ENCODE results near the gene PLIN4.

The PLIN4 gene

DNA sequence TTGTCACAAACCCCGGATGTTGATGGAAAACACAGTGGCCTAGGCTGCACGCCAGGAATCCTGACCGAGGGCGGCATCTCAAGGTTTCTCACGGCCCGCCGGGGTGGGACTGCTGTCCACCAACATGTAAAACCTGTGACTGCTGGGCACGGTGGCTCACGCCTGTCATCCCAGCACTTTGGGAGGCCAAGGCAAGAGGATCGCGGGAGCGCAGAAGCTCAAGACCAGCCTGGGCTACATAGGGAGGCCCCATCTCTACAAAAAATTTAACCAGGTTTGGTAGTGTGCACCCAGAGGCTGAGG, 11.2 kb downstream of the PLIN4 start:
- no peak for DNase-seq (ENCODE audit: low spot score)
- TF ChIP-seq, protein P1, sequence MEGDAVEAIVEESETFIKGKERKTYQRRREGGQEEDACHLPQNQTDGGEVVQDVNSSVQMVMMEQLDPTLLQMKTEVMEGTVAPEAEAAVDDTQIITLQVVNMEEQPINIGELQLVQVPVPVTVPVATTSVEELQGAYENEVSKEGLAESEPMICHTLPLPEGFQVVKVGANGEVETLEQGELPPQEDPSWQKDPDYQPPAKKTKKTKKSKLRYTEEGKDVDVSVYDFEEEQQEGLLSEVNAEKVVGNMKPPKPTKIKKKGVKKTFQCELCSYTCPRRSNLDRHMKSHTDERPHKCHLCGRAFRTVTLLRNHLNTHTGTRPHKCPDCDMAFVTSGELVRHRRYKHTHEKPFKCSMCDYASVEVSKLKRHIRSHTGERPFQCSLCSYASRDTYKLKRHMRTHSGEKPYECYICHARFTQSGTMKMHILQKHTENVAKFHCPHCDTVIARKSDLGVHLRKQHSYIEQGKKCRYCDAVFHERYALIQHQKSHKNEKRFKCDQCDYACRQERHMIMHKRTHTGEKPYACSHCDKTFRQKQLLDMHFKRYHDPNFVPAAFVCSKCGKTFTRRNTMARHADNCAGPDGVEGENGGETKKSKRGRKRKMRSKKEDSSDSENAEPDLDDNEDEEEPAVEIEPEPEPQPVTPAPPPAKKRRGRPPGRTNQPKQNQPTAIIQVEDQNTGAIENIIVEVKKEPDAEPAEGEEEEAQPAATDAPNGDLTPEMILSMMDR (IDR thresholded peaks at IDR 0.05; ENCODE audit: extremely low read depth, insufficient read depth, missing control alignments), result no peak
- in situ Hi-C loops (cut with MboI; ENCODE audit: low pct_unique_long_range_greater_than_20kb, low sequenced_read_pairs, unreplicated experiment), result no loop called here

DNA sequence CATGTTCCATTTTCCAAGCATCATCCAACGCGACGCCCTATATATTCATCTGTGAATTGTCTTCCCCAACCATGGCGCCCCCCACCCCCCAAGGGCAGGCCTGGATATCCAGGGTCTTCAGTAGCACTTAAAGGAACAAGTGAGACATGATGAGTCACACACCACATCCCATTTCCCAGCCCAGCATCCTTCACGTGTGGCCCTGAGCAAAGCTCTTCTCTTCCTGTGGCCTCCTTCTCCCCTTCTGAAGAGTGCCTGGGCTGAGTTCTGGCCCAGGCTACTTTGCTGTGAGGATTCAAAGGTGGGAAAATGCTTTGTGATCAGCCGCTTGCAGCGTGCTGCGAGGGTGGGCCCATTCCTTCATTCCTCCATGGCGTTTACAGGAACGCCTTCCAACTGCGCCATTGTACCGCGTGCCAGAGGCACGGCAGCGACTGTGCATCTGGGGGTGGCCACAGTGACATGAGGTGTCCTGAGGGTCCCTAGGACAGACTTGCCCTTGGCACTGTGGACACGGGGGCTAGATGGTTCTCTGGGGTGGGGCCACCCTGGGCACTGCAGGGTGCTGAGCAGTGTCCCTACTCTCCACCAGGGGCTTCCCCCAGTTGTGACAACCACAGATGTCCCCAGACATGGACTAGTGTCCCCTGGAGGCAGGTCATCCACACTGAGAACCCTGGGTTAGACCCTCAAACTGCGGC, 11.7 kb downstream of the PLIN4 start:
- TF ChIP-seq, protein P1 (IDR thresholded peaks at IDR 0.05; ENCODE audit: extremely low read depth, insufficient read depth, missing control alignments), result no peak
- no peak for DNase-seq (ENCODE audit: low spot score)
- in situ Hi-C loops (cut with MboI; ENCODE audit: low pct_unique_long_range_greater_than_20kb, low sequenced_read_pairs, unreplicated experiment), result no loop called here

DNA sequence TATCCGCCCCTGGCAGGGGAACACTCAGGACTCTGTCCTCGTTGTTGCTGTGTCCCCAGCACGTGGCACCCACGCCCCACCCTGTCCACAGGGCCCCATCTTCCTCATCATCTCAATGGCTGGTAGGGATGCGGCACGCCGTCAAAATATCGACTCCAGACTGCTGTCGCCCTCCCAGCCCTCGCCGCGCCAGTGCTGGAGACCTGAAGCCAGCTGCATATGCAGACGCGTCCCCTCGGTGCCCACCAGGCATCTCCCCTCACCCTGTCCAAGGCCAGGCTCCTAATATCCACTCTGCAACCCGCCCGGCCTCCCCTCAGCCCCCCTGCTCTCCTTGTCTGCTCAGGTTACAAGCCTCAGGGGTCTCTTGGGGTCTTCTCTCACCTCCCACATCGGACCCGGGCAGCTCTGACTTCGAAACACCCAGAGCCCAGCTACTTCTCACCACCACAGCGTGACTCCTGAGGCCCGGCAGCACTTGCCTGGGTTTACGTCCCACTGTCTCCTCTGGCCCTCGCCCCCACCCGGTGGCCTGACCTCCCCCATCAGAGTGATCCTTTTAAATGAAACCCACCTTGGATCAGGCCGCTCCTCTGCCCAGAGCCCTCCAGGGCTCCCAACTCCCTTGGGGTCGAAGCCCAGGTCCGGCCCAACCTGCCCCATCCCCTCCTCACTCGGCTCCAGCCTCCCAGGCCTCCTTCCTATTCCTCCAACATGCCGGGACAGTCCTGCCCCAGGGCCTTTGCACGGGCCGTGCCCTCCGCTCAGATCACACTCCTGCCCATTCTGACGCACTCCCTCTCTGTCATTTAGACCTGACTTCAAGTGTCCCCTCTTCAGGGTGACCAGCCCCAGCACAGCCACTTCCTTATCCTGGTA, 12.5 kb downstream of the PLIN4 start:
- no peak for DNase-seq (ENCODE audit: low spot score)
- TF ChIP-seq, protein P1 (IDR thresholded peaks at IDR 0.05; ENCODE audit: extremely low read depth, insufficient read depth, missing control alignments), result no peak
- in situ Hi-C loops (cut with MboI; ENCODE audit: low pct_unique_long_range_greater_than_20kb, low sequenced_read_pairs, unreplicated experiment), result no loop called here

DNA sequence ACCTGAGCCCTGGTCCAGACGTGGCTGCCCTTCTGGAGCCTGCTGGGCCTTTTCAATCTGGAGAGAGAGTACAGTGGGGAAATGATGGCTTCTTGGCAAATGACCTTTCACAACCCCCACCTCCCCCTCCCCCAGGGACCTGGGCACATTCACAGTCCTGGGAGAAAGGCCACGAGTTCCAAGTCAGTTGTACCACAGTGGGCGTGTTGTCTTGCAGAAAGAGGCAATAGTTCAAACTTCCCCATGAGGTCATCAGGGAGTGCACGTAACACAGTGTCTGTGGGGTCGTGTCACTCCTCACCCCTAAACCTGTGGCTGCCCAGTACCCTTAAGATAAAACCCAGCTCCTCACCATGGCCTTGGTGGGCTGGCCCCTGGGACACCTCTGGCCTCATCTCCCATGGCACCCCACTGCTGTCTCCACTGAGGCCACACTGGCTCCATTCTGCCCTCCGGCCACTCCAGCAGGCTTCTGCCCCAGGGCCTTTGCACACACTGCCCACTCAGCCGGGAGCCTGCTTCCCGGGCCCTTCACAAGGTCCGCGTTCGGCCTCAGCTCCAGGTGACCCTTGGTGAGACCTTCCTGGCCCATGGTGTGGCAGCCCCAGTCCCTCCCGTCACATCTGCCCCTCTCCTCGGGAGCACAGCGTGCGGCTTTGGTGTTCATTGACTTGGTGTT, 13.3 kb downstream of the PLIN4 start:
- TF ChIP-seq, protein P1 (IDR thresholded peaks at IDR 0.05; ENCODE audit: extremely low read depth, insufficient read depth, missing control alignments), result no peak
- no peak for DNase-seq (ENCODE audit: low spot score)
- in situ Hi-C loops (cut with MboI; ENCODE audit: low pct_unique_long_range_greater_than_20kb, low sequenced_read_pairs, unreplicated experiment), result no loop called here

DNA sequence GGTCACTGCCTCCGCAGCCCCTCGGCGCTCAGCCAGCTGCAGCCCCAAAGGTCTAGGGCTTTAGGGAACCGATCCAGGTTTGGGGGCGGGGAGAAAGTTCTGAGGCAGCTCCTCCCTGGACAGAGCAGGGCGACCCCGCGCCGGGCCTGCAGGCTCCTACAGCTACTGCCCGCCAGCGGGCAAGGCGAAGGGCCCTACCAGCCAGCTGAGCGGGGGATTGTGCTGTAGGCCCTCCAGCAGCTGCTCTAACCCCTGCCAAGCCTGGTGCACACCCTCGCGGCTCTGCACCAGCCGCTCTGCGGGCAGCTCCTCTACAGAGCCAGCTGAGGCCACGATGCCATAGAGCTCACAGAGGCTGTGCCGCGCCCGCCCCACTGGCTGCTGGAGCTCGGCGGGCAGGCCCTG, 14.0 kb downstream of the PLIN4 start:
- in situ Hi-C loops (cut with MboI; ENCODE audit: low pct_unique_long_range_greater_than_20kb, low sequenced_read_pairs, unreplicated experiment), result no loop called here
- TF ChIP-seq, protein P1 (IDR thresholded peaks at IDR 0.05; ENCODE audit: extremely low read depth, insufficient read depth, missing control alignments), result no peak
- no peak for DNase-seq (ENCODE audit: low spot score)

DNA sequence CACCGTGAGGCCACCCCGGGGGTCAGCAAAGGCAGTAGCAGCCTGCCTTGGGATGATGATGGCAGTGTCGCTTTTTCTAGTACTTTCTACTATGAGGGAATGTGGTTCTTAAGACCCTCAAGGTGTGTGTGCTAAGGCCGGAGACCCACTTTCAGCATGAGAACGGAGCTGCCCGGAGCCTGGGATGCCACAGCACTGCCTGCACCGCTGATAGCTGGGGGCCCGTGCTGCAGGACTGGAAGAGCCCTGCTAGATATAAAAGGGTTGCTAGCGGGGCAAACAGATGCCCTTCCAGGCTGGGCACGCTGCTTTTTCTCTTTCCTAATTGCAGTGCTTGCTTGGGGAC, 14.5 kb downstream of the PLIN4 start:
- TF ChIP-seq, protein P1 (IDR thresholded peaks at IDR 0.05; ENCODE audit: extremely low read depth, insufficient read depth, missing control alignments), result no peak
- in situ Hi-C loops (cut with MboI; ENCODE audit: low pct_unique_long_range_greater_than_20kb, low sequenced_read_pairs, unreplicated experiment), result no loop called here
- no peak for DNase-seq (ENCODE audit: low spot score)

Measured in GM13977 (cell line).